SK-N-SH treated with all-trans-retinoic acid at 6 μM for 48 hours (cell line): ENCODE data around the gene UROC1.

Experiments used
- ATAC-seq: fragments of 200-7000 bp; cut with Tn5 transposase; 3 replicates; pipeline ENCODE4 v1.9.1; 2020; ENCODE audit warnings: mild to moderate bottlenecking, moderate library complexity
- ARNTL ChIP-seq: fragments of 450-650 bp; formaldehyde crosslinking; IDR thresholded peaks from 2 replicates; pipeline ENCODE4 v1.5.0; 2020; ENCODE audit warnings: low read depth, mild to moderate bottlenecking, moderate library complexity, borderline replicate concordance
- BACH2 ChIP-seq: fragments of 250-450 bp; sonication (Bioruptor Pico); IDR thresholded peaks from 2 replicates; pipeline ENCODE4 v1.9.0; 2021; ENCODE audit warnings: mild to moderate bottlenecking, borderline replicate concordance
- CSDC2 ChIP-seq: fragments of 250-450 bp; sonication (Bioruptor Pico); IDR thresholded peaks from 2 replicates; pipeline ENCODE4 v1.5.0; 2020; ENCODE audit warnings: mild to moderate bottlenecking, moderate library complexity
- ESRRG ChIP-seq: fragments of 250-450 bp; sonication (Bioruptor Pico); IDR thresholded peaks from 2 replicates; pipeline ENCODE4 v1.6.1; 2021; ENCODE audit warnings: mild to moderate bottlenecking
- GLIS3 ChIP-seq: fragments of 250-450 bp; sonication (Bioruptor Pico); IDR thresholded peaks from 2 replicates; pipeline ENCODE4 v1.5.0; 2020; ENCODE audit warnings: mild to moderate bottlenecking, moderate library complexity
- OSR1 ChIP-seq: fragments of 250-450 bp; sonication (Bioruptor Pico); IDR thresholded peaks from 2 replicates; pipeline ENCODE4 v1.8.0; 2022; ENCODE audit warnings: moderate library complexity, mild to moderate bottlenecking, inconsistent platforms
- PPARA ChIP-seq: fragments of 250-450 bp; sonication (Bioruptor Pico); IDR thresholded peaks from 2 replicates; pipeline ENCODE4 v1.5.0; 2020; ENCODE audit warnings: mild to moderate bottlenecking, borderline replicate concordance
- SNAI2 ChIP-seq: fragments of 250-450 bp; sonication (Bioruptor Pico); IDR thresholded peaks from 2 replicates; pipeline ENCODE4 v1.5.0; 2020; ENCODE audit warnings: mild to moderate bottlenecking, moderate library complexity
- TOX ChIP-seq: fragments of 250-450 bp; sonication (Bioruptor Pico); IDR thresholded peaks from 2 replicates; pipeline ENCODE4 v1.8.0; 2021; ENCODE audit warnings: mild to moderate bottlenecking, moderate library complexity, borderline replicate concordance
- ZC3H10 ChIP-seq: fragments of 250-450 bp; sonication (Bioruptor Pico); IDR thresholded peaks from 2 replicates; pipeline ENCODE4 v1.5.1; 2021; ENCODE audit warnings: mild to moderate bottlenecking, moderate library complexity
- ZFP3 ChIP-seq: fragments of 250-450 bp; sonication (Bioruptor Pico); IDR thresholded peaks from 2 replicates; pipeline ENCODE4 v1.5.0; 2020; ENCODE audit warnings: mild to moderate bottlenecking, moderate library complexity
- ZNF565 ChIP-seq: fragments of 450-650 bp; formaldehyde crosslinking; conservative IDR thresholded peaks from 2 replicates; pipeline ENCODE4 v1.5.0; 2020; ENCODE audit warnings: low read depth, mild to moderate bottlenecking, moderate library complexity
- ZNF70 ChIP-seq: fragments of 450-650 bp; formaldehyde crosslinking; IDR thresholded peaks from 2 replicates; pipeline ENCODE4 v1.5.0; 2020; ENCODE audit warnings: mild to moderate bottlenecking, moderate library complexity
- ZNF8 ChIP-seq: fragments of 450-650 bp; formaldehyde crosslinking; IDR thresholded peaks from 2 replicates; pipeline ENCODE4 v1.5.0; 2020; ENCODE audit warnings: mild to moderate bottlenecking, moderate library complexity
- TF ChIP-seq, protein P1 (sequence below): fragments of 250-450 bp; sonication (Bioruptor Pico); IDR thresholded peaks from 2 replicates; pipeline ENCODE4 v1.5.0; 2020; ENCODE audit warnings: mild to moderate bottlenecking, moderate library complexity
- TF ChIP-seq, protein P2 (sequence below): fragments of 250-450 bp; sonication (Bioruptor Pico); IDR thresholded peaks from 2 replicates; pipeline ENCODE4 v1.8.0; 2021; ENCODE audit warnings: low read depth, mild to moderate bottlenecking, moderate library complexity, borderline replicate concordance
- TF ChIP-seq, protein P3 (sequence below): fragments of 250-450 bp; sonication (Bioruptor Pico); IDR thresholded peaks from 2 replicates; pipeline ENCODE4 v1.5.1; 2020; ENCODE audit warnings: low read depth, mild to moderate bottlenecking, moderate library complexity
- TF ChIP-seq, protein P4 (sequence below): fragments of 250-450 bp; sonication (Bioruptor Pico); IDR thresholded peaks from 2 replicates; pipeline ENCODE4 v1.5.1; 2021; ENCODE audit warnings: mild to moderate bottlenecking, moderate library complexity
- TF ChIP-seq, protein P5 (sequence below): fragments of 250-450 bp; sonication (Bioruptor Pico); IDR thresholded peaks from 2 replicates; pipeline ENCODE4 v1.8.0; 2020; ENCODE audit warnings: mild to moderate bottlenecking, moderate library complexity, borderline replicate concordance

UROC1 gene

DNA sequence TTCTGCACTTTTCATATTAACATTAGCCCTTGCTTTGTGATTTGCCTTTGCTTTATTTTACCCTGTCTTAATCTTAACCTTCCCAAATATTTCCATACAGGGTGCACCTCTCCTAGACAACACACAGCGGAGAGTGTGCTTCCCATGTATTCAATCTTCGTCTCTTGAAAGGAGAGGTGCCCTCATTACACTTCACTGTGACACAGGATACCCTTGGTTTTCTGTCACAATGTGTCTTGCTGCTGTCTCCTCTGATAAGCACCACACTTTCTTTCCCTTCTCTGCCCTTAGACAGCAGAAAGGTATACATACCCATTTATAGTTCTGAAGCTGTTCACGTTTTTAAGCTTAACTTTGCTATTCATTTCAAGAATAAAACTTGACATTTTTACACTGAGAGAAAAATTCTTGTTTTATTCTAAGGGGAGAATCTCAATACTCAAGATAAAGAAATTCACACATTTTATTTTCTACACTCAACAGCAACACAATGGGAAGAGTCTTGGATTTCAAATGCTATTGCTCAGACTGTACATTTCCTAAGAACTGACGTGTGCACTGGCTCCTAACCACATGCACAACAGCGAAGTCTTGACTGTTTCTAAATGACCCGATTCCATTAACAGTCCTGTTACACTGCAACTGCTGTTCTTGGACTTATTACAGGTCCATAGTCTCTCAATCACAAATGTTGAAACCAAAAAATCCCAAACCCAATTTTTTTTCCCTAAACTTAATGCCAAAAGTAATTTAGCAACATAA, 63.0 kb downstream of the UROC1 start:
- TF ChIP-seq, protein P1, sequence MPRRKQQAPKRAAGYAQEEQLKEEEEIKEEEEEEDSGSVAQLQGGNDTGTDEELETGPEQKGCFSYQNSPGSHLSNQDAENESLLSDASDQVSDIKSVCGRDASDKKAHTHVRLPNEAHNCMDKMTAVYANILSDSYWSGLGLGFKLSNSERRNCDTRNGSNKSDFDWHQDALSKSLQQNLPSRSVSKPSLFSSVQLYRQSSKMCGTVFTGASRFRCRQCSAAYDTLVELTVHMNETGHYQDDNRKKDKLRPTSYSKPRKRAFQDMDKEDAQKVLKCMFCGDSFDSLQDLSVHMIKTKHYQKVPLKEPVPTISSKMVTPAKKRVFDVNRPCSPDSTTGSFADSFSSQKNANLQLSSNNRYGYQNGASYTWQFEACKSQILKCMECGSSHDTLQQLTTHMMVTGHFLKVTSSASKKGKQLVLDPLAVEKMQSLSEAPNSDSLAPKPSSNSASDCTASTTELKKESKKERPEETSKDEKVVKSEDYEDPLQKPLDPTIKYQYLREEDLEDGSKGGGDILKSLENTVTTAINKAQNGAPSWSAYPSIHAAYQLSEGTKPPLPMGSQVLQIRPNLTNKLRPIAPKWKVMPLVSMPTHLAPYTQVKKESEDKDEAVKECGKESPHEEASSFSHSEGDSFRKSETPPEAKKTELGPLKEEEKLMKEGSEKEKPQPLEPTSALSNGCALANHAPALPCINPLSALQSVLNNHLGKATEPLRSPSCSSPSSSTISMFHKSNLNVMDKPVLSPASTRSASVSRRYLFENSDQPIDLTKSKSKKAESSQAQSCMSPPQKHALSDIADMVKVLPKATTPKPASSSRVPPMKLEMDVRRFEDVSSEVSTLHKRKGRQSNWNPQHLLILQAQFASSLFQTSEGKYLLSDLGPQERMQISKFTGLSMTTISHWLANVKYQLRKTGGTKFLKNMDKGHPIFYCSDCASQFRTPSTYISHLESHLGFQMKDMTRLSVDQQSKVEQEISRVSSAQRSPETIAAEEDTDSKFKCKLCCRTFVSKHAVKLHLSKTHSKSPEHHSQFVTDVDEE, result no peak
- TF ChIP-seq SNAI2 (no peak), PPARA (CRISPR knock-in tag) (no peak), GLIS3 (CRISPR knock-in tag) (no peak), BACH2 (CRISPR knock-in tag) (no peak), CSDC2 (no peak), ZNF70 (CRISPR knock-in tag) (no peak), ZNF565 (CRISPR knock-in tag) (no peak), OSR1 (CRISPR knock-in tag) (no peak), TOX (CRISPR knock-in tag) (no peak), ARNTL (CRISPR knock-in tag) (no peak), ZFP3 (CRISPR knock-in tag) (no peak), ESRRG (CRISPR knock-in tag) (no peak), ZNF8 (no peak), ZC3H10 (no peak)
- TF ChIP-seq, protein P2, sequence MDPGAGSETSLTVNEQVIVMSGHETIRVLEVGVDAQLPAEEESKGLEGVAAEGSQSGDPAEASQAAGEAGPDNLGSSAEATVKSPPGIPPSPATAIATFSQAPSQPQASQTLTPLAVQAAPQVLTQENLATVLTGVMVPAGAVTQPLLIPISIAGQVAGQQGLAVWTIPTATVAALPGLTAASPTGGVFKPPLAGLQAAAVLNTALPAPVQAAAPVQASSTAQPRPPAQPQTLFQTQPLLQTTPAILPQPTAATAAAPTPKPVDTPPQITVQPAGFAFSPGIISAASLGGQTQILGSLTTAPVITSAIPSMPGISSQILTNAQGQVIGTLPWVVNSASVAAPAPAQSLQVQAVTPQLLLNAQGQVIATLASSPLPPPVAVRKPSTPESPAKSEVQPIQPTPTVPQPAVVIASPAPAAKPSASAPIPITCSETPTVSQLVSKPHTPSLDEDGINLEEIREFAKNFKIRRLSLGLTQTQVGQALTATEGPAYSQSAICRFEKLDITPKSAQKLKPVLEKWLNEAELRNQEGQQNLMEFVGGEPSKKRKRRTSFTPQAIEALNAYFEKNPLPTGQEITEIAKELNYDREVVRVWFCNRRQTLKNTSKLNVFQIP (CRISPR knock-in tag), result no peak
- TF ChIP-seq, protein P3, sequence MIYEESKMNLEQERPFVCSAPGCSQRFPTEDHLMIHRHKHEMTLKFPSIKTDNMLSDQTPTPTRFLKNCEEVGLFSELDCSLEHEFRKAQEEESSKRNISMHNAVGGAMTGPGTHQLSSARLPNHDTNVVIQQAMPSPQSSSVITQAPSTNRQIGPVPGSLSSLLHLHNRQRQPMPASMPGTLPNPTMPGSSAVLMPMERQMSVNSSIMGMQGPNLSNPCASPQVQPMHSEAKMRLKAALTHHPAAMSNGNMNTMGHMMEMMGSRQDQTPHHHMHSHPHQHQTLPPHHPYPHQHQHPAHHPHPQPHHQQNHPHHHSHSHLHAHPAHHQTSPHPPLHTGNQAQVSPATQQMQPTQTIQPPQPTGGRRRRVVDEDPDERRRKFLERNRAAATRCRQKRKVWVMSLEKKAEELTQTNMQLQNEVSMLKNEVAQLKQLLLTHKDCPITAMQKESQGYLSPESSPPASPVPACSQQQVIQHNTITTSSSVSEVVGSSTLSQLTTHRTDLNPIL (CRISPR knock-in tag), result no peak
- TF ChIP-seq, protein P4, sequence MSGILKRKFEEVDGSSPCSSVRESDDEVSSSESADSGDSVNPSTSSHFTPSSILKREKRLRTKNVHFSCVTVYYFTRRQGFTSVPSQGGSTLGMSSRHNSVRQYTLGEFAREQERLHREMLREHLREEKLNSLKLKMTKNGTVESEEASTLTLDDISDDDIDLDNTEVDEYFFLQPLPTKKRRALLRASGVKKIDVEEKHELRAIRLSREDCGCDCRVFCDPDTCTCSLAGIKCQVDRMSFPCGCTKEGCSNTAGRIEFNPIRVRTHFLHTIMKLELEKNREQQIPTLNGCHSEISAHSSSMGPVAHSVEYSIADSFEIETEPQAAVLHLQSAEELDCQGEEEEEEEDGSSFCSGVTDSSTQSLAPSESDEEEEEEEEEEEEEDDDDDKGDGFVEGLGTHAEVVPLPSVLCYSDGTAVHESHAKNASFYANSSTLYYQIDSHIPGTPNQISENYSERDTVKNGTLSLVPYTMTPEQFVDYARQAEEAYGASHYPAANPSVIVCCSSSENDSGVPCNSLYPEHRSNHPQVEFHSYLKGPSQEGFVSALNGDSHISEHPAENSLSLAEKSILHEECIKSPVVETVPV (CRISPR knock-in tag), result no peak
- no peak for ATAC-seq

DNA sequence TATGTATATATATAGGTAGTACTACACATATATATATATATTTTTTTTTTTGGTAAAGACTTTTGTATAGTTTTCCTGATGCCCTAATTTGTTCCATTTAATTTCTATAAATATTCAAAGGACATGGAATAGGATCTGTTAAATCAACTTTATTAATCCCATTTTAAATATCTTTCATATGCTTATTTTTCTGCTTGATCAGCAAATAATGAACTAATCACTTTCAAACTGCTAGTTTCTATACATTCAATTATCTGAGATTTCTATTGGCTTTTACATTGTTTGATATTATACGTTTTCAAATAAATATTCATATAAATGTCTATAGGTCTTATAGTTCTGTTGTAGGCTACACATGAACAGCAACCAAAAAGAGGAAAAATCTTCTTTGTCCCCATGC, 63.5 kb downstream of the UROC1 start:
- no peak for ATAC-seq
- TF ChIP-seq CSDC2, result no peak
- TF ChIP-seq, protein P5, sequence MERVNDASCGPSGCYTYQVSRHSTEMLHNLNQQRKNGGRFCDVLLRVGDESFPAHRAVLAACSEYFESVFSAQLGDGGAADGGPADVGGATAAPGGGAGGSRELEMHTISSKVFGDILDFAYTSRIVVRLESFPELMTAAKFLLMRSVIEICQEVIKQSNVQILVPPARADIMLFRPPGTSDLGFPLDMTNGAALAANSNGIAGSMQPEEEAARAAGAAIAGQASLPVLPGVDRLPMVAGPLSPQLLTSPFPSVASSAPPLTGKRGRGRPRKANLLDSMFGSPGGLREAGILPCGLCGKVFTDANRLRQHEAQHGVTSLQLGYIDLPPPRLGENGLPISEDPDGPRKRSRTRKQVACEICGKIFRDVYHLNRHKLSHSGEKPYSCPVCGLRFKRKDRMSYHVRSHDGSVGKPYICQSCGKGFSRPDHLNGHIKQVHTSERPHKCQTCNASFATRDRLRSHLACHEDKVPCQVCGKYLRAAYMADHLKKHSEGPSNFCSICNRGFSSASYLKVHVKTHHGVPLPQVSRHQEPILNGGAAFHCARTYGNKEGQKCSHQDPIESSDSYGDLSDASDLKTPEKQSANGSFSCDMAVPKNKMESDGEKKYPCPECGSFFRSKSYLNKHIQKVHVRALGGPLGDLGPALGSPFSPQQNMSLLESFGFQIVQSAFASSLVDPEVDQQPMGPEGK (CRISPR knock-in tag), result no peak
- TF ChIP-seq, protein P2 (CRISPR knock-in tag), result no peak
- TF ChIP-seq, protein P4 (CRISPR knock-in tag), result no peak
- TF ChIP-seq ZNF8, result no peak
- no peak for TF ChIP-seq ARNTL (CRISPR knock-in tag)
- TF ChIP-seq TOX (CRISPR knock-in tag), result no peak
- TF ChIP-seq, protein P3 (CRISPR knock-in tag), result no peak
- no peak for TF ChIP-seq GLIS3 (CRISPR knock-in tag)
